Lower leg skin (tissue), 4 donors: ENCODE measurements around the gene FAM151A. TPM values are rescaled to one million over a fixed set of nuclear protein-coding genes. Genes with fewer than 3 reads are reported as not detected.

Source experiments
- DNase-seq, 2 donors: peaks; one replicate each; pipeline ENCODE4 v3.0.0-alpha.2; 2019; ENCODE audit warnings: low spot score in 2 of 2
- H3K4me3 ChIP-seq: fragments of 200-600 bp; sonication (generic); 2 replicates; pipeline ENCODE4 v1.5.1; 2017; ENCODE audit warnings: mild to moderate bottlenecking, low read depth; ENCODE audit not compliant: poor library complexity, severe bottlenecking
- CTCF ChIP-seq, 3 donors: fragments of 450-650 bp; IDR thresholded peaks; one replicate each; pipeline ENCODE4 v1.5.1; 2016; ENCODE audit warnings: antibody characterized with exemption in 3 of 3, mild to moderate bottlenecking in 3 of 3, moderate library complexity in 2 of 3
- POLR2A ChIP-seq, 2 donors: fragments of 450-650 bp; IDR thresholded peaks; one replicate each; pipeline ENCODE4 v1.6.1; 2016 to 2017; ENCODE audit warnings: antibody characterized with exemption in 2 of 2, mild to moderate bottlenecking in 1 of 2, moderate library complexity in 1 of 2
- WGBS, 2 donors: methylation state at CpG; one replicate each; pipeline ENCODE4 v1.1.5; 2018; 5-methylcytosine and 5-hydroxymethylcytosine counted together
- intact Hi-C: fragments of 100-400 bp; cut with DNase I; formaldehyde crosslinking; loops from one replicate; pipeline ENCODE4 v1.15.0; 2023; ENCODE audit warnings: low total_unique reads
- total RNA-seq, 4 donors: library from RNA; depleted of rRNA; stranded (reverse); fragments of >200 nt; gene quantifications; one replicate each; pipeline ENCODE4 v1.1.0, GENCODE V29; 2016

FAM151A gene
- not detected for total RNA-seq

DNA sequence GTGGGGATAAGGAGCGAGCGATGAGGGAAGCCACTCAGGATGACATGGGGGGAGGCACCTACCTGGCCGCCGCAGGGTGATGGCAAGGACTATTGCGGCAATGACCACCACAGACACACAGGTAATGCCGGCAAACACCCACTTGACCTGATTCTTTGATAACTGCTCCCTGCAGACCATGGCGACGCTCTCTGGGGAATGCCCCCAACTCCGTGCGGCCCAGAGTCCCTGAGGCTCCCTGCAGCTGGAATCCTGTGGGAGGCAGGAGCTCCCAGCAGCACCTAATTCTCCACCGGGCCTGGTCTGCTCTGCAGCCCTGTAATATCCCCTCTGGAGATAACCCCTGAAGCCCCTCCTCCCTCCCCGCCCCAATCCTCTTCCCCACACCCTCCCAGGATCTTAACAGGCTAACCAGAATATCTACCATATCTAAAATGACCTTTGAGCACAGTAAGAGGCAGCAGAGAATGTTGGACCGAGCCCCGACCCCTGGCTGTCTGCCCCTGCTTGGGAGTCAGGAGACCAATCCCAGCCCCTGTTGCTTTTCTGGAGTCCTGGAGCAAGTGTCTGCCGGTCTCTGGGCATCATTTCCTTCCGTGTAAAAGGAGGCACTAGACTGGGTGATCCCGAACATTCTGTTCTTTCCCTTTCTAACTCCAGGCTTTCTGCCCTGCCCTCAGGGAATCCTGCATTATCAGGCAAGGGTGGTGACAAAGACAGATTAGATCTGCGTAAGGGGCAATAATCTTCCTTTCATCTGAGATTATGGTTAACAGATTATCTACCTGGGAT lies at the start of gene FAM151A:
TSS of gene FAM151A (minus strand) at position 310 of the 792 bp plus-strand sequence. CDS start at position 180, 130 bp downstream.
- TF ChIP-seq POLR2A (IDR thresholded peaks at IDR 0.05) = no peak
- intact Hi-C loops = no loop called here
- 66 to 70% methylated on average over 18 of the region's 18 CpGs for WGBS, 2 donors
- no peak within 1 kb of the TSS for H3K4me3 ChIP-seq
- DNase-seq = peak in 1 of 2 donors; percentile 79

DNA sequence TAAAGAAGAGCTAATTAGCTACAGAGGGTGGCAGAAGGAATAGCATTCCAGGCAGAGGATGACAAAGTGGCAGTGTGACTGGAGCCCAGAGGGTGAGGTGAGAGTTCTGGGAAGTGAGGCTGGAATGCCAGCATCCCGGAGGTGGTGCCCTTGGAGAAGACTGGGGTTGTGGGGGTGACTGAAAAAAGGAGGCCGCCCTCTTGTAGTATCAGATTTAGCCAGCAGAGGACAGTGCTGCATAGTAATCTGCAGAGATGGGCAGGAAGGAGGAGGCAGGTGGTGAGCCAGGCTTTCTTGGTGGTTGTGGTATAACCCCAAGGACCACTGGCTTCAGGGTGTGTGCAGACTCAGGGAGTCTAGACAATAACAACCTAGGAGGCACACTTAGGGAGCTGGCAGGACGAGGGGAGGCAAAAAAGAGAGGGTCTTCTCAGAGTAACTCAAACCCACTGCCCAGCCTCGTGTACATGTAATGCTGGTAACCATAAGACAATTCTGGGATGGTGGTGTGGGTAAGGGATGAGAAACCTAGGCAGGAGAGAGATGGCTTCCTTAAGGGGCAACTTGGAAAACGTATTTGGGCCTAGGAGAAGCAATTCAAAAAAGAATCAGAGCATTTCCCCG lies 48.8 kb upstream of the FAM151A start:
- DNase-seq = peak in 1 of 2 donors; percentile 18
- H3K4me3 ChIP-seq = no peak overlapping the region
- TF ChIP-seq CTCF (IDR thresholded peaks at IDR 0.05) (peak in 1 of 3 donors; percentile 66), POLR2A (IDR thresholded peaks at IDR 0.05) (no peak)
- 67 to 68% methylated on average over 6 of the region's 6 CpGs for WGBS, 2 donors
- intact Hi-C loops = no loop called here

GRCh38 chr1:54668567-54668966 lies 45.2 kb upstream of the FAM151A start:
- no peak overlapping the region for H3K4me3 ChIP-seq
- DNase-seq = no peak
- intact Hi-C loops = no loop called here
- TF ChIP-seq CTCF (IDR thresholded peaks at IDR 0.05) (no peak), POLR2A (IDR thresholded peaks at IDR 0.05) (no peak)
- WGBS, 2 donors = 76 to 93% methylated on average over 2 of the region's 2 CpGs

- no peak for DNase-seq
- WGBS, 2 donors = 83 to 97% methylated on average over 2 of the region's 2 CpGs
- TF ChIP-seq CTCF (IDR thresholded peaks at IDR 0.05) = no peak
- no peak for TF ChIP-seq POLR2A (IDR thresholded peaks at IDR 0.05)
- intact Hi-C loops = no loop called here
- no peak overlapping the region for H3K4me3 ChIP-seq
Measured at GRCh38 chr1:54667797-54668196, 44.5 kb upstream of the FAM151A start.

DNA sequence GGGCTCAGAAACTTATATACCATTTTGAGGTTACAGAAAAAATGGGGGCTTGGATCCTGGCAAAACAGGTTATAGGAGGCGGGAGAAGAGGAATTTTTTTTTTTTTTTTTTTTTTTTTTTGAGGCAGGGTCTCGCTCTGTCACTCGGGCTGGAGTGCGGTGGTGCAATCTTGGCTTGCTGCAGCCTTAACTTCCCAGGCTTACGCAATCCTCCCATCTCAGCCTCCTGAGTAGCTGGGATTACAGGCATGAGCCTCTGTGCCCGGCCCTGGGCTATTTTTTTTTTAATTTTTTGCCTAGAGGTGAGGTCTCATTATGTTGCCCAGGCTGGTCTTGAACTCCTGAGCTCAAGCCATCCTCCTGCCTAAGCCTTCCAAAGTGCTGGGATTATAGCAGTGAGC lies 43.0 kb upstream of the FAM151A start:
- WGBS, 2 donors = 84 to 94% methylated on average over 6 of the region's 6 CpGs
- no peak overlapping the region for H3K4me3 ChIP-seq
- intact Hi-C loops = no loop called here
- TF ChIP-seq CTCF (IDR thresholded peaks at IDR 0.05) = no peak
- no peak for TF ChIP-seq POLR2A (IDR thresholded peaks at IDR 0.05)
- no peak for DNase-seq

DNA sequence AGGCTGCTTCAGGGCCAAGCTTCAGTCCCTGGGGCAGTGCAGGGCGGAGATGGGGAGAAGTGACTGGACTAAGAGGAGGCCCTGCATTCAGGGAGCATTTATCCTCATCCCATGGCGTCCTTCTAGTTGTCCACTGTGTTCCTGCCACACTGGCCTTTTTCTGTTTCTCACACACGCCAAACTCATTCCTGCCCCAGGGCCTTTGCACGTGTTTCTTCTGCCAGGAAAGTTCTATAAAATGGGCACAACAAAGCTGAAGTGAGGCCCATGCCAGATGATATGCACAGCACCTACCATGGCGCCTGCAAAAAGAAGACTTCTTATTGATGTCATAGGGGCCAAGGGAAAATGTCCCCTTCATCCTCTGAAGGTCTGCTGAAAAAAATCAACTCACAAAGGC lies 42.5 kb upstream of the FAM151A start:
- DNase-seq = no peak
- TF ChIP-seq POLR2A (IDR thresholded peaks at IDR 0.05) (no peak), CTCF (IDR thresholded peaks at IDR 0.05) (no peak)
- WGBS, 2 donors = 95% methylated on average over 5 of the region's 5 CpGs
- no peak overlapping the region for H3K4me3 ChIP-seq
- intact Hi-C loops = no loop called here
